Hepatocyte (in vitro differentiated cells): Measurements from ENCODE around the gene BAHCC1. TPM values are rescaled to one million over a fixed set of nuclear protein-coding genes. Genes with fewer than 3 reads are reported as not detected.

ENCODE experiments used
- DNase-seq: peaks from one replicate; pipeline ENCODE4 v3.0.0-alpha.2; 2016; ENCODE audit warnings: low spot score
- H2AFZ ChIP-seq: fragments of 200-600 bp; sonication (generic); 2 replicates; pipeline ENCODE4 v1.6.0; 2016; ENCODE audit warnings: antibody characterized with exemption, mild to moderate bottlenecking
- H3K27ac ChIP-seq: fragments of 200-600 bp; sonication (generic); 2 replicates; pipeline ENCODE4 v1.5.1; 2016; ENCODE audit warnings: mild to moderate bottlenecking
- H3K27me3 ChIP-seq: fragments of 200-600 bp; sonication (generic); 2 replicates; pipeline ENCODE4 v1.6.1; 2016
- H3K36me3 ChIP-seq: fragments of 200-600 bp; sonication (generic); replicated peaks from 2 replicates; pipeline ENCODE4 v1.5.1; 2016; ENCODE audit warnings: low read depth; ENCODE audit not compliant: insufficient read depth
- H3K4me1 ChIP-seq: fragments of 200-600 bp; sonication (generic); 2 replicates; pipeline ENCODE4 v1.5.1; 2016; ENCODE audit warnings: mild to moderate bottlenecking, moderate library complexity; ENCODE audit not compliant: insufficient read depth
- H3K4me2 ChIP-seq: fragments of 200-600 bp; sonication (generic); 2 replicates; pipeline ENCODE4 v1.6.0; 2016
- H3K4me3 ChIP-seq: fragments of 200-600 bp; sonication (generic); 2 replicates; pipeline ENCODE4 v1.5.1; 2016; ENCODE audit warnings: mild to moderate bottlenecking
- H3K79me2 ChIP-seq: fragments of 200-600 bp; sonication (generic); 2 replicates; pipeline ENCODE4 v1.6.0; 2017; ENCODE audit warnings: mild to moderate bottlenecking
- H3K9me2 ChIP-seq: fragments of 200-600 bp; sonication (generic); replicated peaks from 2 replicates; pipeline ENCODE4 v1.6.0; 2017; ENCODE audit warnings: mild to moderate bottlenecking; ENCODE audit not compliant: insufficient read depth
- H3K9me3 ChIP-seq: fragments of 200-600 bp; sonication (generic); 2 replicates; pipeline ENCODE4 v1.5.1; 2016; ENCODE audit warnings: low read depth, mild to moderate bottlenecking
- H4K20me1 ChIP-seq: fragments of 200-600 bp; sonication (generic); 2 replicates; pipeline ENCODE4 v1.6.0; 2016; ENCODE audit warnings: mild to moderate bottlenecking; ENCODE audit not compliant: insufficient read depth, poor library complexity, severe bottlenecking
- EZH2 ChIP-seq: fragments of 200-600 bp; sonication (generic); IDR thresholded peaks from 2 replicates; pipeline ENCODE4 v1.6.1; 2016; ENCODE audit warnings: antibody characterized with exemption, mild to moderate bottlenecking, borderline replicate concordance
- EZH2phosphoT487 ChIP-seq: fragments of 200-600 bp; sonication (generic); IDR thresholded peaks from one replicate; pipeline ENCODE4 v1.6.1; 2018; ENCODE audit warnings: antibody characterized with exemption, mild to moderate bottlenecking, low read depth, moderate library complexity; ENCODE audit not compliant: unreplicated experiment, severe bottlenecking
- WGBS: methylation state at CpG from one replicate; pipeline ENCODE4 v1.1.6; 2016; ENCODE audit warnings: low lambda C conversion rate; ENCODE audit errors: missing lambda C conversion rate; 5-methylcytosine and 5-hydroxymethylcytosine counted together
- polyA plus RNA-seq: library from polyadenylated mRNA; unstranded; fragments of >200 nt; fragmentation: Nextera tagmentation; extraction: Ambion mirVana; gene quantifications from 2 replicates; pipeline ENCODE4 v1.2.1, GENCODE V29; 2016
- total RNA-seq: library from RNA; depleted of rRNA; stranded (reverse); fragments of >200 nt; gene quantifications from 2 replicates; pipeline ENCODE4 v1.2.3, GENCODE V29; 2014
- TF ChIP-seq, protein P1 (sequence below): fragments of 200-600 bp; sonication (generic); IDR thresholded peaks from 2 replicates; pipeline ENCODE4 v1.5.1; 2016; ENCODE audit warnings: antibody characterized with exemption, mild to moderate bottlenecking; ENCODE audit not compliant: poor library complexity

The BAHCC1 gene
- total and polyA plus RNA-seq, 2 experiments from 2014 or later: 6.4 to 6.6 TPM

DNA sequence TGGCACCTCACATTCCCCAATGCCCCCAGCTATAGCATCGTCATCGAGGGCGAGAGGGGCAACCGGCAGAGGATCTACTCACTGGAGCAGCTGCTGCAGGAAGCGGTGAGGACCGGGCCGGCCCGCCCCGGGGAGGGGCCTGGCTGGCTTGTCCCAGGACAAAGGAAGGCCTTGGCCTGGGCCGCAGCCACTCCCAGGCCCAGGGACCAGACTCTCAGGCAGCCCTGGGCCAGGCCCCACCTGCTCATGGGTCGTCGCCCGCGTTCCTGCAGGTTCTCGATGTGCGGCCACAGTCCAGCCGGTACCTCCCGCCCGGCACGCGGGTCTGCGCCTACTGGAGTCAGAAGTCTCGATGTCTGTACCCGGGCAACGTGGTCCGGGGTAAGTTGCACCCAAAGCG lies 64.0 kb downstream of the BAHCC1 start:
- Histone ChIP-seq H2AFZ (no peak overlapping the region), H3K36me3 (no peaks in the 10 kb centered on the region), H3K79me2 (no peaks in the 10 kb centered on the region), H3K27me3 (no peaks in the 10 kb centered on the region), H3K27ac (no peak overlapping the region), H3K4me3 (no peak overlapping the region), H3K4me2 (no peak overlapping the region), H3K9me3 (no peaks in the 10 kb centered on the region), H3K9me2 (no peaks in the 10 kb centered on the region), H3K4me1 (no peaks in the 10 kb centered on the region), H4K20me1 (no peaks in the 10 kb centered on the region)
- WGBS: 97% methylated on average over 27 of the region's 27 CpGs
- DNase-seq: no peak
- no peak for TF ChIP-seq EZH2
- no peak for TF ChIP-seq EZH2phosphoT487
- TF ChIP-seq, protein P1, sequence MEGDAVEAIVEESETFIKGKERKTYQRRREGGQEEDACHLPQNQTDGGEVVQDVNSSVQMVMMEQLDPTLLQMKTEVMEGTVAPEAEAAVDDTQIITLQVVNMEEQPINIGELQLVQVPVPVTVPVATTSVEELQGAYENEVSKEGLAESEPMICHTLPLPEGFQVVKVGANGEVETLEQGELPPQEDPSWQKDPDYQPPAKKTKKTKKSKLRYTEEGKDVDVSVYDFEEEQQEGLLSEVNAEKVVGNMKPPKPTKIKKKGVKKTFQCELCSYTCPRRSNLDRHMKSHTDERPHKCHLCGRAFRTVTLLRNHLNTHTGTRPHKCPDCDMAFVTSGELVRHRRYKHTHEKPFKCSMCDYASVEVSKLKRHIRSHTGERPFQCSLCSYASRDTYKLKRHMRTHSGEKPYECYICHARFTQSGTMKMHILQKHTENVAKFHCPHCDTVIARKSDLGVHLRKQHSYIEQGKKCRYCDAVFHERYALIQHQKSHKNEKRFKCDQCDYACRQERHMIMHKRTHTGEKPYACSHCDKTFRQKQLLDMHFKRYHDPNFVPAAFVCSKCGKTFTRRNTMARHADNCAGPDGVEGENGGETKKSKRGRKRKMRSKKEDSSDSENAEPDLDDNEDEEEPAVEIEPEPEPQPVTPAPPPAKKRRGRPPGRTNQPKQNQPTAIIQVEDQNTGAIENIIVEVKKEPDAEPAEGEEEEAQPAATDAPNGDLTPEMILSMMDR: no peak

DNA sequence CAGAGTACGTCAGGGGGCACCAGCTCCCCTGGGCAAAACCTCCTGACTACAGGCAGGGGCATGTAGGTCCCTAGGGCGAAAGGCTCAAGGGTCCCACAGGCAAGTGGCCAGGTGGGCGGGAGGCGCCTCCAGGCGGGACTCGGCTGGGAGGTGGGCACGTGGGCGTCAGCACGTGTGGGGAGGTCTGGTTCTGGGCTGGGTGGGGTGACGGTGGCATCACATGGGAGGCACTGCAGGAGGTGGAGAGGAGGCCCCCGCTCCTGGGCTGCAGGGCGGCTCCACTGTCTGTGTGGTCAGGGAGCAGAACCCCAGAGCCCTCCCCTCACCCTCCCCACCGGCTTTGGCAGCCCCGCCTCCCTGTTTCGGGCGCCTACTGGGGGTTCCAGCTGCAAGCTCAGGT lies 64.6 kb downstream of the BAHCC1 start:
- Histone ChIP-seq H4K20me1 (no peaks in the 10 kb centered on the region), H2AFZ (no peak overlapping the region), H3K27ac (no peak overlapping the region), H3K27me3 (no peaks in the 10 kb centered on the region), H3K79me2 (no peaks in the 10 kb centered on the region), H3K4me3 (no peak overlapping the region), H3K9me2 (no peaks in the 10 kb centered on the region), H3K9me3 (no peaks in the 10 kb centered on the region), H3K36me3 (no peaks in the 10 kb centered on the region), H3K4me2 (no peak overlapping the region), H3K4me1 (no peaks in the 10 kb centered on the region)
- no peak for DNase-seq
- TF ChIP-seq EZH2 (no peak), EZH2phosphoT487 (no peak)
- 97% methylated on average over 11 of the region's 16 CpGs for WGBS

DNA sequence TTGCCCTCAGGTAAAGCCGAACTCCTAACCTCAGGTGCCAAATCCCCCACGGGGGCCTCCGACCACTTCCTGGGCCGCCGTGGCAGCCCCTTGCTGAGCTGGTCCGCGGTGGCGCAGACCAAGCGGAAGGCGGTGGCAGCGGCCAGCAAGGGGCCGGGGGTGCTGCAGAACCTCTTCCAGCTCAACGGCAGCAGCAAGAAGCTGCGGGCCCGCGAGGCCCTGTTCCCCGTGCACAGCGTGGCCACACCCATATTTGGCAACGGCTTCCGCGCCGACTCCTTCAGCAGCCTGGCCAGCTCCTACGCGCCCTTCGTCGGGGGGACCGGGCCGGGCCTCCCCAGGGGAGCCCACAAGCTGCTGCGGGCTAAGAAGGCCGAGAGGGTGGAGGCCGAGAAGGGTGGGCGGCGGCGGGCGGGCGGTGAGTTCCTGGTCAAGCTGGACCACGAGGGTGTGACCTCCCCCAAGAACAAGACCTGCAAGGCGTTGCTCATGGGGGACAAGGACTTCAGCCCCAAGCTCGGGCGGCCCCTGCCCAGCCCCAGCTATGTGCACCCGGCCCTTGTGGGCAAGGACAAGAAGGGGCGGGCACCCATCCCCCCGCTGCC lies 65.7 kb downstream of the BAHCC1 start:
- WGBS: 96% methylated on average over 31 of the region's 43 CpGs
- Histone ChIP-seq H3K27ac (no peak overlapping the region), H3K9me2 (no peaks in the 10 kb centered on the region), H3K36me3 (no peaks in the 10 kb centered on the region), H3K4me1 (no peaks in the 10 kb centered on the region), H3K79me2 (no peaks in the 10 kb centered on the region), H3K27me3 (no peaks in the 10 kb centered on the region), H4K20me1 (no peaks in the 10 kb centered on the region), H2AFZ (no peak overlapping the region), H3K4me2 (no peak overlapping the region), H3K9me3 (no peaks in the 10 kb centered on the region), H3K4me3 (no peak overlapping the region)
- no peak for DNase-seq
- TF ChIP-seq, protein P1: no peak
- TF ChIP-seq EZH2phosphoT487 (no peak), EZH2 (no peak)

DNA sequence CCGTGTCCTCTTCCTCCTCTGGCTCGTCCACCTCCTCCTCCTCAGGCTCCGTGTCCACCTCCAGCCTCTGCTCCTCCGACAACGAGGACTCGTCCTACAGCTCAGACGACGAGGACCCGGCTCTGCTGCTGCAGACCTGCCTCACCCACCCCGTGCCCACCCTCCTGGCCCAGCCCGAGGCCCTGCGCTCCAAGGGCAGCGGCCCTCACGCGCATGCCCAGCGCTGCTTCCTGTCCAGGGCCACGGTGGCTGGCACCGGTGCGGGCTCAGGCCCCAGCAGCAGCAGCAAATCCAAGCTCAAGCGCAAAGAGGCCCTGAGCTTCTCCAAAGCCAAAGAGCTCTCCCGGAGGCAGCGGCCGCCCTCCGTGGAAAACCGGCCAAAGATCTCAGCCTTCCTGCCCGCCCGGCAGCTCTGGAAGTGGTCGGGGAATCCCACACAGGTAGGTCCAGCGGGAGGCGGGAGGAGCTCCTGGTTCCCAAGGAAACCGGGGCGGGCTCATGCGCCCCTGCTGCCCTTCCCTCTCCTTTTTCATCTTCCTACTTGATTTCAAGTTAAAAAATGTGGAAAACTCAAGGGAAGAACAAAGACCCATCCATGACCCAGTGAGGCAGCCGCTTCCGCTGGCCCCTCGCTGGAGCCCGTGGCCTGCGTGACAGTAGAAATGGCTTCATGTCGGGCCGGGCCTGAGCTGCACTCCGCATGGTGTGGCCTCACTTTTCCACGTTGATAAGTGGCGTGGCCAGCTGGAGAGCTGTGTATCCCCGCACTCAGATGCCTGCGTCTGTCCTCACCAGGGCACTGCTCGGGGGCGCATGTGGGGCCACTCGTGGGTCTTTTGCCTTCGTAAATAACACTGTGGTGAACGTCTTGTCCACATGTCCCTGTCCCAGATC lies 66.6 kb downstream of the BAHCC1 start:
- Histone ChIP-seq H3K9me3 (no peaks in the 10 kb centered on the region), H3K79me2 (no peaks in the 10 kb centered on the region), H3K4me3 (no peak overlapping the region), H3K27me3 (no peaks in the 10 kb centered on the region), H4K20me1 (no peaks in the 10 kb centered on the region), H3K27ac (no peak overlapping the region), H2AFZ (no peak overlapping the region), H3K9me2 (no peaks in the 10 kb centered on the region), H3K4me1 (no peaks in the 10 kb centered on the region), H3K36me3 (no peaks in the 10 kb centered on the region), H3K4me2 (no peak overlapping the region)
- no peak for DNase-seq
- no peak for TF ChIP-seq EZH2phosphoT487
- TF ChIP-seq, protein P1: no peak
- no peak for TF ChIP-seq EZH2
- WGBS: 91% methylated on average over 36 of the region's 50 CpGs
